Measurements from ENCODE around the gene P2RY2.
"Not testable (repeated sequence)": the region's sequence is repeated elsewhere in the genome, so short reads cannot be mapped to it uniquely, and the experiment has no call there.

GRCh38 chr11:73274191-73274590 is 56.1 kb downstream of the P2RY2 start:
- TF ChIP-seq CTCF (IDR thresholded peaks at IDR 0.05; ENCODE audit: low read depth, low read length); EZH2phosphoT487 (IDR thresholded peaks at IDR 0.05; ENCODE audit: low read depth): not testable (repeated sequence)
